Upper lobe of left lung (tissue), 4 donors: Measurements from ENCODE around the gene SUPT4H1.

Source experiments
- CTCF ChIP-seq, 6 experiments: fragments of 450-650 bp in 4 of 6; fragments of 200-600 bp in 2 of 6; sonication (generic) in 2 of 6; IDR thresholded peaks; one replicate each; pipeline ENCODE4 v1.5.1; 2016 to 2019; ENCODE audit warnings: antibody characterized with exemption in 6 of 6
- POLR2A ChIP-seq, 4 donors: fragments of 450-650 bp; IDR thresholded peaks; one replicate each; pipeline ENCODE4 v1.5.1; 2016 to 2017; ENCODE audit warnings: antibody characterized with exemption in 4 of 4, mild to moderate bottlenecking in 2 of 4

GRCh38 chr17:58340405-58340876 is 11.6 kb downstream of the SUPT4H1 start:
- TF ChIP-seq CTCF (IDR thresholded peaks at IDR 0.05) (no peak), POLR2A (IDR thresholded peaks at IDR 0.05) (no peak)
